GM21529 (cell line): ENCODE data around the gene ANO3.

ENCODE experiments used
- ATAC-seq: cut with Tn5 transposase; IDR thresholded peaks from one replicate; pipeline ENCODE4 v1.9.1; 2021; ENCODE audit not compliant: unreplicated experiment

ANO3 gene

DNA sequence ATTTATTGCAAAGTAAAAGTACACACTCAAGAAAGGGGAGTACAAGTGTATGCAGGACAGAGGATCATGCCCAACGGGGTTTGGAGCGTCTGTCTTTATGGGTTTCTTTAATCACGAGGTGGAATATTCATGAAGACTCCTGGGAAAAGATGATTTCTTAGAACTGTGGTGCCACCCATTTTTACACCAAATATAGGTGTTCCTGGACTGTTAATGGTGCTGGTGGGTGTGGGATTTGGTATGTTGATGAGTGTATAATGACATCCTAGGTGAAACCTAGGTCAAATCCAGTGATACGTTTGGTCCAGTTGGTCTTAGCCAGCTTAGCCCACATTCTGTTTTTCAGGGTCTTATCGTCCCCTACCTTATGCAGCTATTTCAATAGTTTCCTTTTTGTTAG lies 21.1 kb downstream of the ANO3 start:
- ATAC-seq, result no peak

DNA sequence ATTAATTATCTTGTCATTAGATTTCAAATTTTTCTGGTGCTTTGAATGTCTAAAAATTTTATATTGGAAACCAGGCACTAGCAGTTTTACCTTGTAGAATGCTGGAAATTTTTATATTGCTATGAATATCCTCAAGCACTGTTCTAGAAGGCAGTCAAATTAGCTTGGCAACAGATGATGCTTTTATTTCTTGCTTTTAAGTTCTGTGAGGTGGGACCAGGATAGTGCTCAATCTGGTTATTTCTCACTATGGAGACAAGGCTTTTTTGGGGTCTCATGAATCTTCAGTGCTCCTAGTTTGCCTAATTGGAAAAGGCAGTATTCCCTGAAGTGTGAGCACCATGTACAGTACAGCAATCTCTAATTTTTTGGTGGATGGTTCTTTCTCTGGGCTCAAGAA lies 27.1 kb downstream of the ANO3 start:
- no peak for ATAC-seq

DNA sequence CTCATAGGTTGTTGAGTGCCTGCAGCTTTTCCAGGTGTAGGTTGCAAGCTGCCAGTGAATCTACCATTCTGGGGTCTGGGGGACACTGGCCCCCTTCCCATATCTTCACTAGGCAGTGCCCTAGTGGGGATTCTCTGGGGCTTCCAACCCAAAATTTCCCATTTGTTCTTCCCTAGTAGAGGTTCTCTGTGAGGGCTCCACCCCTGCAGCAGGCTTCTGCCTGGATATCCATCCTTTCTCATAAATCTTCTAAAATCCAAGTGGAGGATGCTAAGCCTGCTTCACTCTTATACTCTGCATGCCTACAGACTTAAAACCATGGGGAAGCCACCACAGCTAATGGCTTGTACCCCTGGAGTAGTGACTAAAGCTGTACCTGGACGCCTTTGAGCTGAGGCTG lies 33.4 kb downstream of the ANO3 start:
- ATAC-seq, result no peak

DNA sequence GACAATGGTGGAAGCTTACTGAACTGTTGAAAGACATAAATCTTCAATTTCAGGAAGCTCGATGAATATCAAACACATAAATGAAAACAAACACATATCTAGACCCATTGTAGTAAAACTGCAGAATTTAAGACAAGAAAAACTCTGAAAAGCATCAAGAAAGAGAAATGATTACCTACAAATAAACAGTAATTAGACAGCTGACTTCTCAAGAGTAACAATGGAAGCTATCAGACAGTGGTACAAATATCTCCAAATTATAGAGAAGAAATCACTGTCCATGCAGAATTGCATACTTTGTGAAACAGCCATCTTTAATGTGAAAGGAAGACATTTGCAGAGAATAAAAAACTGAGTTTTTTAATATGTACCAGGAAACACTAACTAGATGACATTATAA lies 45.7 kb downstream of the ANO3 start:
- no peak for ATAC-seq

DNA sequence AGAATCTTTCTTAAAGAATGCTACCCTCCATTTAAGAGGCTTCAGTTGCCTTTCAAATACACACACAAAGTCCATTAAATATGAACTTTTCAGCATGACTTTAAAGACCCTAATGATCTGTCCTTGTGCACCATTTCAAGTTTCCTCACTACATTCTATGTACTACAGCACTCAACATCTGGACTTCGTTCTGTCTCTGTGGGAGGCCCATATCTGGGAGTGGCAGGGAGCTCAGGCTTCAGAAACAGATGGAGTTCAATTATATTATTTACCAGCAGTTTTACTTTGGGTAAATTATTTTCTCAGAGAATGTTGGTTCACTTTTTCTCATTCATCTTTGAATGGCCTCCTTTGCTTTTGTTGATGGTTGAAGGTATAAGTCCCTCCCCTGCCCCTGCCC lies 67.4 kb downstream of the ANO3 start:
- no peak for ATAC-seq

DNA sequence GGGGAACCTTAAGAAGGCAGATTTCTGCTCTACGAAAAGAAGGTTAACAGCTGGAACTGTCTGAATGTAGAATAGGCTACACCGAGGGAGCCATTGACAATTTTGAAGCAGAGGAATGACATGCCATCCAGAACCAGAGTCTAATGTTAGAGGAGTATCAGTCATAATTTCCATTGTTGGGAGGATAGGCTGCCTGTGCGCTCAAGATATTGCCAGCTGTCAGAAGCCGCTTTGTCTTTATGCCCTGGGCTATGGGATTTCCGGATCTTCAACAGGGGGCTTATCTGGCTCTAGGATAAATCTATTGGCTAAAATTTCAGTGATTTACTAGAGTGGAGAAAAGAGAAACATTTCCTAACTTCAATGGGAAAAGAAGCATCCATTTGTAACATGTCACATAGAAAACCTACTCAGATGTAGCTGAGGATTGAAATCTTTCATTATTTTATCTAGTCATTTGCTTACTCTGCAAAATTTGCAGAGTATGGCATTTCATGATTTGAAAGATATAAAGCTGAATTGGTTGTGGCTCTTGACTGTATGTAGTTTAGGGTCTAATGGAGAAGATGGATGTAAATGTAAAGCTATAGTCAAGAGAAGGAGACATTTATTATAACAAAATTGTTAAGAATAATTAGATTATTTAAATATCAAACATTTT lies 78.9 kb downstream of the ANO3 start:
- ATAC-seq, result no peak

DNA sequence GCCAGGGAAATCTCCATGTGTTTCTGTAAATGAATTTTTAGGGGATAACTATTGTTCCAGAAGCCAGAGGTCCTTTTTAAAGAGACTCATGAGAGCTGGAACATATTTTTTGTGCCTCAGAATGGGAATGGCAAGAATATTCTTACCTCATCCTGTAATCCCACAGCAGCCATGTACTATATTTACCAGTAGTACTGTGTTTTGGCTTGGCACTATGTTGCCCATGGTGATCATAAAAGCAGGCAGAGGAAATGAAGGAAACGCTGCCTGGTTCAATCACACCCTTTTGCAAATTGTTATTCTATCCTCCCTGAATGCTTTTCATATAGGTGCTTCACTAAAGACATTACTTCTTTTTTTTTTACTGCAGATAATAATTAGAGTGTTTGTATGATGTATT lies 81.0 kb downstream of the ANO3 start:
- ATAC-seq, result no peak

DNA sequence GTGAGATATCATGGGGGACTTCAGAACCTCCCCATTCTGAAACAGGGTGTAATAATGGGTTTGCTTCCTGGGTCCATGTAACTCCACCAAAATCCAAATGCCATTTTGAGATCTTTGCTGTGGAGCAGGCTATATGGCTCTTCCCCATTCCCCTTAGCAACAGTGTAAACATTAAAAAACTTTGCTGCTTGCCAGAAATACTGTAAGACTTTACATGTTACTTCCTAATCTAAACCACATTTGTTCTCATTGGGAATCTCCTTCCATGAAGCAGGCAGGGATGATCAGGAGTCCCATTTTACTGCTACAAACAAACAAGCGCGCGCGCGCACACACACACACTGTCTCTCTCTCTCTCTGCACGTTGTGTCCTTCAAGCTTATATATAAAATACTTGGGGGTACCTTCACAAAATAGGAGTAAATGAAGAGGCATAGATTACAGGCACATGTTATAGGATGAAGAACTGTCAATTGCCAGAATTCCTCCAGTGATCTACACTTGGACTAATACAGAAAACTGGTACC lies 86.5 kb downstream of the ANO3 start:
- ATAC-seq, result no peak

DNA sequence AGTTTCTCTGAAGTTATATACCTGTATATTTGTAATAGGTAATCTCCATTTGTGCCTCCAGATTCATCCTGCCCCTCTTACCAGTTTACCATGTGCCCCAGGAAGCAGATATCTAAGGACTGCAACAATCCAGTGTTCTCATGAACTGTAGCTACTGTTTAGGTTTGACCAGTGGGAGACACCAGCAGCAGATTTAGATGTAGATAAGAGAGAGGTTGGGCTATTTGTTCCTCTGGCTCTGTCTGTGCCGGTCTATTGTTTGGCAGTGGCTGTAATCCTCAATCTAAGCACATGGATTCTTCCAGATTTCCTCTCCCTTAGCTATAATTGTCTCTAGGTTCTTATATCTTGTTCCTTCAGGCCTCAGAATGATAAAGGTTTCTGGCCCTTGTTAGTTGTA lies 88.4 kb downstream of the ANO3 start:
- no peak for ATAC-seq

DNA sequence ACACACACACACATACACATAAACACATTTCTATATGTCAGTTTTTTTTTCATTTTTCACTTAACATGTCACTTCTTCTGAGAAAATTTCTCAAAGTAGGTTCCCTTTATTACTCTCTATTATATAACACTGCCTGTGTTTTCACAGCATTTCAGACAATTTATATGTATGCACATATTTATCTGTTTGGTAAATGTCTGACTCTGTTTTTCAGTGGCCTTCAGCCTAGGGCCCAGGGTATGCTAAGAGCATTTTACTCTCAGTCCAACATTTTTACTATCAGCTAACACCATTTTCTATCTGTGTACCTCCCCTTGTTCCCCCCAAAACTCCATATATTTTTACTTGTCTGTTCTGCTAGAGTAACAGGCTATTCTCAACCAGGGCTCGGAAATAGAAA lies 92.3 kb downstream of the ANO3 start:
- ATAC-seq, result no peak

DNA sequence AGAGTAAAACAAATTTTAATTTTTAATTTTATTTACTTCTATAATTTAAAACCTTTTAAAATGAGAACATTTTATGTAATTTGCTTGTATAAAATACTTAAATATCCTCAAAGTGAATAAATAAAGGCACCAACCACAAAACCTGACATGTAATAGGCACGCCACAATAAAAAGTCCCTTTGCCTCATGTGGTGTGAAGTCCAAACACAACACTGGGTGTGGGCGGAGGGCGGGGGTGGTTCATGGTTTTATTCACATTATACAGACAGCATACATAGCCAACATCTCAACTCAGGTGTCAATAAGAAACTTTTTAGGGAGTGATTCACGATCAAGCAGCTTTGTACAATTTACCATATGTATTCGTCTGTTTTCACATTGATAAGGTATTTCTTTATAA lies 107.9 kb downstream of the ANO3 start:
- no peak for ATAC-seq

DNA sequence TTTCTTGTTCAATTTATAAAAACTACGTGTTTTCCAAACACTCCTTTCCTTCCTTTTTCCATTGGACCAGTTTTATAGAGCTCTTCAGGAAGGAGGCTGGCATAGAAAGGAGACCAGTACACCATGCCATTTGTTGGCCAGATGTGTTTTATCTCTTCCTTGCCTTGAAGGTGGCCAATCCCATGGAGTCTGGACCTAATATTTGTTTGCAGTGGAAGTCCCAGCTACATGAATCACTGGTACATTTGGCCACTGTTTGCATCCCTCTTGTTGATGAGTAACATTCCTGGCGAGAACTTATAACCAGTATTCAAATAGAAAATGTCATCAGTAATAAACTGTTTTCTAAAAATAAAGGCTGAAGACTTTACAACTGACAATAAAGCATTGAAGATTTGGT lies 110.2 kb downstream of the ANO3 start:
- no peak for ATAC-seq

DNA sequence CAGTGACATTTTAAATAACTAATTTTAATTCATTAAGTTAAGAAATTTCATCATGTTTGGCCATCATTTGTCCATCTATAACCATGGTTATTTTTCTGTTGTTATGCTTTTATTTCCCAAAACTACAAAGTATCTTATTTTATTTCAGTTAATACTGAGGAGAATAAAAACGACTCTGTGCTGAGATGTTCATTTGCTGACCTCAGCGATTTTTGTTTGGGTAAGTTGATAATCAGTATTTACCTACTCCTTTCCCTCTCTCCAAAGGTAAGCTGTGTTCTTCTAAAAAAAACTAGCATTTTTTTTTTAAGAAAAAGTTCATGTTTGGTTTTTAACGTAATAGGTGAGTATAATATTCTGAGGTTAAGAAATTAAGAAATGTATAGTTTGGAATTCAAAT lies 111.7 kb downstream of the ANO3 start:
- no peak for ATAC-seq

DNA sequence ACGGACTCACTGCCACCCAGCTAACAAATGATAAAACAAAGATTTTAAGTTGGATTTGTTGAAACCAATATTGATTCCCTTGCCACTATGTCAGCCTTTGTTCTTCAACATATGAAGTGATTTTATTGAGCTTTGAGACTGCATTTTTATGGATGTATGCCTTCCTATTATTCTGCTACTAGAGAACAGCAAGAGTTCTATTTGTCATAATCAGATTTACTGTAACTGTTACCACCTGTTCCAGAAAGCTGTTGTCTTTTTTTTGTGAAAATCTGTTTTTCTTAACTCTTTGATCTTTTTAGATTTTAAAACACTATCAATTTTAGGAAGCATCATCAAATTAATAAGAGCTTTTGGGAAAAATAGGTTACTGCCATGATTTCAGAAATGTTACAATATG lies 125.7 kb downstream of the ANO3 start:
- ATAC-seq, result no peak

DNA sequence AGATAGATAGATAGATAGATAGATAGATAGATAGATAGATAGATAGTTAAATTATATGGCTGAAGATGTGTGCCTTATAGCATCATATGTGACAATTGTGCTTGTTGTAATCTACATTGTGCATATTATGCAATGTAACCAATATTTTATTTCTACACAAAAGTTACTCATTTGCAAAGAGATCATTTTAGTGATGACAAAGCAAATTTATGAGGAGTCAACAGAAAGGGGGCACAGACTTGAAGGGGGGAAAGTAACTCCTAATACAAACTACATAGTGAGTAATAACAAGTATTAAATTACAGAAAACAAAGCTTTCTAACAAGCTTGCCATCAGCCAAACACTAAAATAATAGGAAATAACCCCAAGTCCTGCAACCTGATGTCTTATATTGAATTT lies 133.3 kb downstream of the ANO3 start:
- no peak for ATAC-seq

DNA sequence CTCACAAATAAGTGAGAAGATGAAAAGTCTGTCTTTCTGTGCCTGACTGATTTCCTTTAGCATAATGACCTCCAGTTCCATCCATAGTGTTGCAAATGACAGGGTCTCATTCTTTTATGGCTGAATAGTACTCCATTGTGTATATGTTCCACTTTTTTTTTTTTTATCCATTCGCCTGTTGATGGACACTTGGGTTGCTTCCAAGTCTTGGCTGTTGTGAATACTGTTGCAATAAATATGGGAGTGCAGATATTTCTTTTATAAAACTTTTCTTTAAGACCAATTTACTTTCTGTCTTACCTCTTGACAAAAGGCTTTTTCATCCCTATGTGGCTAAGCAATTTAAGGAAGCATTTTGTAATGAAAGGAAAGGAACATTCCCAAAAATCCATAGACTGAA lies 135.6 kb downstream of the ANO3 start:
- ATAC-seq, result no peak

DNA sequence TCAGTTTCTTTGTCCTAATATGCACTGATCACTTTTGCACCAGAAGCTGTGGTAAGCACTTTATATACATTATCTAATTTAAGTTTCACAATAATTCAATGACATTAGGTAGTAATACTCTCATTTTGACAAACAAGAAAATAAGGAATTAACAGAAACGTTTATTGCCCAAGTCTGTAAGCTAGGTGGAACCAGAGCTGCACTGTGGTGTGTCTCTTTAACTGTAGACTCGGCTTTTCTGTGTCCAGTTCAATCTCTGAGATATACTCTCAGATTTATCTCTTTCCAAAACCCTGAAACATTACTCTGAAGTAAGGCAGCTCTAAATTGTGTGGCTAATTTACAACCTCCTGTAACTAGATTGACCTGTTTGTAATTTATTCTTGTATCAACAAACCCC lies 139.1 kb downstream of the ANO3 start:
- ATAC-seq, result no peak

DNA sequence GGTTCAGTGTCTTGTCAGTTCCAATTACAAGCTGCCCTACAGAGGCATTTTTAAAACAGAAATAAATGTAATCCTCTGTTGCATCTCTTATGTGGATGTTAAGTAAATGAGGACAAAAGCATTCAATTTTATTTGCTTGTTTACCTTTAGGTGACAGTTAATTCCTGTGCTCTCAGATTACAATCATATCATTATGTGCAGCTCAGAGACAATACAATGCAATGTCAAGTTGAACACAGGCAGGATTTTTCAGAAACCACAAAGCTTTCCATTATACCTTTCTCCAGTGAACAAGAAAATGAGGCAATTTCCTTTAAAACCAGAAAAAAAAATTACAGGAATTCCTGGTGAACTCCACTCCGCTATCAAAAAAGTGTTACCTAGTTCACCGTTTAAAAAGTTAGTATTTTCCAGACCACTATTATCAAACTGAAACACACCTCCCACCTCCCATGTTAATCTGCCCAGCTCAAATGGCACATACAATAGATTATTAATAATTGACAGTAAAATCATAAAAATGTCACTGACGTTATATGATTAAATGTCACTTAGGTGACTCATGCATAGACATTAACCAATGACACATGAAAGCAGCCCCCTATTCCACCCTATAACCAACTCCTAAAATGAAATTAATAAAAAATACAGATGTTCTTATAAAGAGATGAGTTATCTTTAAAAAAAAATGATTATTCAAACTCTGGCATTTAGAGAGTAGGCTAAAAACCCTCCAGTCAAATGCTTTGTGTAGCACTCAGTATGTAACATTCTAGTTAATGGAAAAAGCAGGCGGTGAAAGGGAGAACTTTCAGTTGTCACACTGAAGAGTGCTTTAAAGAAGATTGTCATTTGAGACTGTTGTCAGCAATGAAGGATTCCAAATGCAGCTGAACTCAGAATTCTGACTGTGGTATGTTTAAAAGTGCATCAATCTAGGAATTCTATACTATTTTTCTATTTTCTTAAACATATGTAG lies 141.6 kb downstream of the ANO3 start:
- ATAC-seq, result no peak

DNA sequence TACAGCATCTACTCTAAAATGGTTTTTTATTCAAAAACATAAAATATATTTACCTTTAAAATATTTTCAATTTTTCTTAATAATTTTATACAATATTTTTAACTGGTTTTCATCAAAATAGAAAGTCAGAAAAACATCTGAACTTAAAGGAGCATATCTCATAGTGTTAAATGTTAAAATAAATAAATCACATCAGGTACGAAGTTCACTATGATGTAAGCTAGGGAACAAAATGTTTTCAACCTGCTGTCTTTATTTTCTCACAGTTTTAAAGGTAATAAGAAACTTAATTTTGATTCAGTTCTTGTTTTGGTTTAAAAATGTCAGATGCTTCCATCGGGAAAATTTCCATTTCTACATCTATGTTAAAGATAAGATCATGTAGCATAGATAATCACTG lies 142.5 kb downstream of the ANO3 start:
- no peak for ATAC-seq

DNA sequence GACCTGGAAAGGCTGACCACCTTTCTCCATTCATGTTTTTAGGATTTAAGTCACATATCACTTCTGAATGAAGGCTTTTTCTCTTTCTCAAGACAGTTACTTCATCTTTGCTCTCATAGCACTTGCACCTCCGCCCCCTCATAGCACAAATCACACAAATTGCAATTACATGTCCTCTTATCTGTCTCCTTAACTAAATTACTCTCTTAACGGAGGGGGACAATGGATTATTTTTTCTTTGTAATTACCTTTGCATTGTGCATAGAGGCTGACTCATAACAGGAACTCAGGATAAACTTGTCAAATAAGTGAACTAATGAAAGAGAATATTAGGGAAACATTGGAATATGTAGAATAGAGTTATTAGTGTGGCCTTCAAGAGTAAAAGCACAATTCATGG lies 145.5 kb downstream of the ANO3 start:
- no peak for ATAC-seq

DNA sequence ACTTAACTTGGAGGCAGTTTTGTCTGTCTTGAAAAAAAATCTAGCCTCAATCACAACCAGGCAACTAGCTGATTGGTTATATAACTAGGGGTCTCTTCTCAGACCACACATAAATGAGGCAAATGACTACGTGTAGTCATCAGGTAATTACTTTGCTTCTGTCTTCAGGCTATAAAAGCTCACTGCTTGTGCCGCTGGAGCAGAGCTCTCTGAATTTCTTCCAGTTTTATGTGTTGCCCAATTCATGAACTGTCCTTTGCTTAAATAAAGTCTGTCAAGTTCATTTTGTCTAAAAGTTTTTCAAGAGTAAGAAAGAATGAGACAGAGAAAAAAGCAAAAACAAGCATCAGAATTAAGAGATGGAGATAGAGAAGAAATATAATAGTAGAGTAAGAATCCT lies 146.8 kb downstream of the ANO3 start:
- no peak for ATAC-seq

DNA sequence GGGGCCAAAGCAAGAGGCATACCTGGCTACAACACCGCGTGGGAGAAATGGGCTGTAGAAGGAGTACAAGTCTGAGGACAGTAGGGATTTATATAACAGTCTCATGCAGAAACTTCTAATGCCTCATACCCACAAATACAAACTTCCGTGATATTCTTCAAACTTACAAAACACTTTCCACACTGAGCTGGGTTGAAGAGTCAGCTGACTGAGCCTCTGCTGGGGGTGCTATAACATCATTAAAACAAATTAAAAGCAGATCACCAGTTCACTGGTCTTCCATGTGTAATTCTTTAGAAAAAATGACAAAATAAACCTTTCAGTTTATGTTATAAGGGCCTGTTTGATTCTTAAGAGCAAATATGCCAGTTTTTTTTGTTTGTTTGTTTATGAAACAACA lies 148.1 kb downstream of the ANO3 start:
- ATAC-seq, result no peak
